SH-SY5Y (cell line): Measurements from ENCODE around the gene SUCLG2.

Experiments
- GATA2 ChIP-seq: IDR thresholded peaks from 2 replicates; pipeline ENCODE4 v1.6.1; 2011; ENCODE audit warnings: mild to moderate bottlenecking, low read depth, low read length
- GATA3 ChIP-seq: IDR thresholded peaks from 2 replicates; pipeline ENCODE4 v1.6.1; 2011; ENCODE audit warnings: low read depth, mild to moderate bottlenecking, low read length, moderate library complexity

SUCLG2 gene

DNA sequence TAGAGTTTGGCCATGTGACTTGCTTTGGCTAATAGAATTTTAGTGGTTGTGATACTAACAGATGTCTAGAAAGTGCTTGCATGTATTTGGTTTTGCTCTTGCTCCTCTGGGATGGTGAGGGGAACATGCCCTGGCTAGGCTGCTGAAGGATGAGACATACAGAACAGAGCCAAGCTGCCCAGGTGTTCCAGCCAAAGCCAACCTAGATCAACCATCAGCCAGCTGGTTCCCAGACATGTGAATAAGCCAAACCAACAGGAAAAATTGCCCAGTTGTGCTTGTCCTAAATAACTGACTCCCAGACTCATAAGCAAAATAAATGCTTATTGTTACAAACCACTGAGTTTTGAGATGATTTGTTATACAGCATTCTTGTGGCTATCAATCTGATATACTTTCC, 292.6 kb downstream of the SUCLG2 start:
- TF ChIP-seq GATA3, result no peak
- TF ChIP-seq GATA2, result no peak

DNA sequence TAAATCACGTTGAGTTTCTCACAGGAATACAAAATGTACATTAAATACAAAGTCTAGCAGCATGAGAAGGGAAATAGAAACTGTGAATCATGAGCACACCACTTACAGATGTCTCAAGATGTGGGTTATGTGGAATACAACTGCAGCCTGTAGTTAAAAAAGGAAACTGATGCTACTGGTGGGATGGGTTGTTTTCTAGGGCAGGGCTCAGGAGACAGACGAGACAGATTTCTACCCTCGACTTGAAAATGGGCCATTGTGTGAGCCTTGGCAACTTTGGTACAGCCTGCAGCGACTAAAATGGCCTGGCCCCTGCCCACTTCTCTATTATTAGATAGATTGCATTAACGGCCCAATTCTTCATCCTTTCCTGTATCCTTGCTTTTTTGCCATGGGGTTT, 293.1 kb downstream of the SUCLG2 start:
- TF ChIP-seq GATA2 (no peak), GATA3 (no peak)

DNA sequence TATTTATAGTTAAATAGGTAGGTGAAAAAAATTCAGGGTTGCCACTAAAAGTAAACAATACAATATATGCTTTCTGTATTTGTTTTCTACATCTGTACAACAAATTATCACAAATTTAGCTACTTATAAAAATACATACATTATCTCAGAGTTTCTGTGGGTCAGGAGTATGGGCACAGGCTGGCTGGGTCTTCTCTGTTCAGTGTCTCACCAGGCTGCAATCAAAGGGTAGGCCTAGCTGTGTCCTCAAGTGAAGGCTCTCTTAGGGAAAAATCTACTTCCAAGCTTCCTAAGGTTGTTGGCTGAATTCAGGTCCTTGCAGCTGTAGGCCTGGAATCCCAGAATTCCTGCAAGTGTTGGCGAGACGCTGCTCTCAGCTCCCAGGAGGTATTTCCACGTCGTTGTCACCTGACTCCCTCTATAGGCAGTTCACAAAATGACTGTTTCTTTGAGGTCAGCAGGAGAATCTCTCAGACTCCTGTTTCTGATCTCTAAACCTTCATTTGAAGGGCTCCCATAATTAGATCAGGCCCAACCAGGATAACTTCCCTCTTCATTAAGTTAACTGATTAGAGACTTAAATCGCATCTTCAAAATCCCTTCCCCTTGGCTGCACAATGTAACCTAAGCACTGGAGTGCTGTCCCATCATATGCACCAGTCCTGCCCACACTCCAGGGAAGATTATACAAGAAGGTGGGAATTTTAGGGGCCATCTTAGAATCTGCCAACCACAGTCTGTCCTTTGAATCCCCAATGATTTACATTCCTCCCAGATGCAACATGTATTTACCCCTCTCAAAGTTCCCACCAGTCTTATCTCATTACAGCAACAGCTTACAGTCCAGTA, 296.6 kb downstream of the SUCLG2 start:
- no peak for TF ChIP-seq GATA3
- TF ChIP-seq GATA2, result no peak

DNA sequence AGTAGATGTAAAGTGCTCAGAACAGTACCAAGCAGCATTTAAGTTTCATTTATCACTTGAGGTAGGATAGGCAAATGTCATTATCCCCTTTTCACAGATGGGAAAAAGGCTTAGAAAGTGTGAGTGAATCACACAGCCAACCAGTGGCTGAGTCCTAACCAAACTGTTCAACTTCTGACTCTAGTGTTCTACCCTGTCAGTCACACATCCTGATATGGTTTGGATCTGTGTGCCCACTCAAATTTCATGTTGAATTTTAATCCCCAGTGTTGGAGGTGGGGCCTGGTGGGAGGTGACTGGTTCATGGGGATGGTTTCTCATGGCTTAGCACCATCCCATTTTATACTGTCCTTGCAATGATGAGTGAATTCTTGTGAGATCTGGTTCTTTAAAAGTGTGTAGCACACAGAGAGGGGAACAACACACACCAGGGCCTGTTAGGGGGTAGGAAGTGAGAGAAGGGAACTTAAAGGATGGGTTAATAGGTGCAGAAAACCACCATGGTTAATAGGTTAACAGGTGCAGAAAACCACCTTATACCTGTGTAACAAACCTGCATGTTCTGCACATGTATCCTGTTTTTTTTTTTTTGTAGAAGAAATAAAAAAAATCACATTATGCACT, 304.7 kb downstream of the SUCLG2 start:
- TF ChIP-seq GATA2 (no peak), GATA3 (no peak)

DNA sequence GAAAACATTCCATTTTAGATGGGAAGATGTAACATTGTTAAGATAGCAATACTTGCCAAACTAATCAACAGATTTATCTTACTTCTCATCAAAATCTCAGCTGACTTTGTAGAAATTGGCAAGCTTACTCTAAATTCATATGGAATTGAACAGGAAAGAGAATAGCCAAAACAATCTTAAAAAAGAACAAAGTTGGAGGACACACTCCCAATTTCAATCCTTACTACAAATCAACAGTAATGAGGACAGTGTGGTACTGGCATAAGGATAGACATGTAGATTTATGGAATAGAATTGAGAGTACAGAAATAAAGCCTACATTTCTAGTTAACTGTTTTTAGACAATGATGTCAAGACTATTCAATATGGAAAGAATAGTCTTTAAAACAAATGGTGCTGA, 308.3 kb downstream of the SUCLG2 start:
- no peak for TF ChIP-seq GATA2
- TF ChIP-seq GATA3, result no peak

DNA sequence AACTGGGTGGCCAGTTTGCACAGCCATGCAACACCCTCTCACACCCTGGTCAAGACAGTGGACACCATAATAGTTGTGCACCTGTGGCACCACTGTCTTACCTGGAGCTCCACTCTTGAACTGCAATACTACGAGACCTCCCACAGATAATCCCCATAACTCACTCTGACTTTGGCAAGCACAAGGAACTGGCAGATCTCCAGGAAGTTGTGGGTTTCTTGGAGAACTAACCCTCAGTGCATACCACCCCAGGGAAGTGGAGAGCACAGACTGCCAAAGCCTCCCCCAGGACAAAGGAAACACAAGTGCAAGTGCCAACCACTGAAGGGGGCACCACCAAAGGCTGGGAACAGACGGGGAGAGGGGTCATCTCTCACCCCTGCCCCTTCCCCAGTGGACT, 318.6 kb downstream of the SUCLG2 start:
- TF ChIP-seq GATA3, result no peak
- no peak for TF ChIP-seq GATA2

DNA sequence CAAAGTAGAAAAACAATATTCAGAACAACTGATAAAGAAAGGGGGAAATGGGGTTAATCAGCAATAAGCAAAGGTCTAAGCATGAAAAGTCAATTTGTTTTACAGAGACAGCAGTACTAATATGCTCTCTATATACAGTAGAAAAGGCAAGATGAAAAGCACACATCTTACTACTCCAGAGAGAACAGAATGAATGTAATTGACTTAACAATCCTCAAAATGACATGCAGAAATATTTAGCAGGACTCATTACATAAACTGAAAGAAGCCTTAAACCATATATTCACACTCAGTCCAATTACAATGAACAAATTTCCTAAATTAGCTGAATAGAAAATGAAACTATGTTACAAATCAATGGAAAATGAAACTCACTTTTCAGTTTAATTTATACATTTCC, 319.8 kb downstream of the SUCLG2 start:
- TF ChIP-seq GATA3, result no peak

DNA sequence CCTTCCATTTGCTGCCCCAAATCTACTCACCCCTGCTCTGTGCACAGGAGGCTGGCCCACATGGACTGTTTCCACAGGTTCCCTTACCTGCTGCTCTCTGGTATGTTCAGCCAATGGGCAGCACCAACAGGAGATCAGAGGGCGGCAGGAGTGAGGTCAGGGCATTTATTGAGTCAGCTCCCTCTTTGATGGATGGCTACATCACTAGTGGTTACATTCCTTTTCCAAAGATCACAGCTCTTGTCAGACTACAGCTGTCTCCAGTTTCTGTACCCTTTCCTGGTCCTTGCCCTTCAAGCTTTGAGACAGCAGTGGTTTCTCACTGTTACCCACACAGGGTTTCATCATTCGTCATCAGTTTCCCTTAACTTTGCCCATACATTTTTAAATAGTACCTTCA, 325.1 kb downstream of the SUCLG2 start:
- no peak for TF ChIP-seq GATA3
- TF ChIP-seq GATA2, result no peak

DNA sequence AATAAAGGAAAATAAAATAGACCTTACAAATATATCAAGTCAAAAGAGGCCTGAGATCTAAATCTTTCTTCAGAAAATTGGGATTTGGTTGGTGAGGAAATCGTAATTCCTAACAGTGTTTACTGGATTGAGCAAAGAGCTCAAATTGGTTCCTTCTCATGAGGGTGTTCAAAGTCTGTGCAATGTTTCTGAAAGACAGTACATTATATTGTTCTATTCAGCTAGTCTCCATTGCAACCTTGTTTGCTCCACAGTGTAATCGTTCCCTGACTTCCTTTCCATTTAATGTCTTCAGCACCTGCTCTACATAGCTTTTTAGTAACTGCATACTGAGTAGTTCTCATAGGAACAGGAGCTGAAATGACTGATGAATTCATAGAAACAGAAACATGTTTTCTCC, 326.8 kb downstream of the SUCLG2 start:
- TF ChIP-seq GATA2 (no peak), GATA3 (no peak)

DNA sequence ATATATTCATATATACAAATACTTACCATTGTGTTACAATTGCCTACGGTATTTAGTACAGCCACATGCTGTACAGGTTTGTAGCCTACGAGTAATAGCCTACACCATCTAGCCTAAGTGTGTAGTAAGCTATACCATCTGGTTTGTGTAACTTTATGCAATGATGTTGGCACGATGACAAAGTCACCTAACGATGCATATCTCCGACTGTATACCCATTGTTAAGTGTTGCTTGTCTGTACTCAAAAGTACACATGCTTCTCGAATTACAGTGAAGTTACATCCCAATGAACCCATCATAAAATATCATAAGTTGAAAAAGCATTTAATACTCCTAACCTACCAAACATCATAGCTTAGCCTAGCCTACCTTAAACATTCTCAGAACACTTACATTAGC, 329.2 kb downstream of the SUCLG2 start:
- TF ChIP-seq GATA3 (no peak), GATA2 (no peak)
